GM12872 (cell line): ENCODE measurements around the gene EPN2.

Experiments used
- TF ChIP-seq, protein P1 (sequence below): IDR thresholded peaks from 3 replicates; pipeline ENCODE4 v1.5.1; 2011; ENCODE audit warnings: low read depth, mild to moderate bottlenecking, low read length, moderate library complexity; ENCODE audit not compliant: insufficient read depth

Gene EPN2

DNA sequence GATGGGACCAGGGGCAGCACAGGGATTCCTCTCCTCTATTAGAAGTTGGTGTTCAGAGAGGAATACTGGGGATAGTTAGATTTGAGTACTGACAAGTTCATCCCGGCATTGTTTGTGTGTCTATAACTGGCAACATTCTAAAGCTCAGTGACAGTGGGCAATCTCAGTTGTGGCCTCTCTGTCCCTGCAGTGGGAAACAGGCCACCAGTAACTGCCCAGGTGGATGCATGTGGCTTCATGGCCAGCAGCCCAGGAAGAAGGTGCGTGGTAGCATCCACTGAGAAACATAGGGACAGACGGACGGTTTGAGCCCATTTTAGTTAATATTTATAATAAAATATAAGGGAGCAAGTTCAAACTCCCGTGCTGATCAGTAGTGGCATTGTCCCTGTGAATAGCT, 73.8 kb downstream of the EPN2 start:
- TF ChIP-seq, protein P1, sequence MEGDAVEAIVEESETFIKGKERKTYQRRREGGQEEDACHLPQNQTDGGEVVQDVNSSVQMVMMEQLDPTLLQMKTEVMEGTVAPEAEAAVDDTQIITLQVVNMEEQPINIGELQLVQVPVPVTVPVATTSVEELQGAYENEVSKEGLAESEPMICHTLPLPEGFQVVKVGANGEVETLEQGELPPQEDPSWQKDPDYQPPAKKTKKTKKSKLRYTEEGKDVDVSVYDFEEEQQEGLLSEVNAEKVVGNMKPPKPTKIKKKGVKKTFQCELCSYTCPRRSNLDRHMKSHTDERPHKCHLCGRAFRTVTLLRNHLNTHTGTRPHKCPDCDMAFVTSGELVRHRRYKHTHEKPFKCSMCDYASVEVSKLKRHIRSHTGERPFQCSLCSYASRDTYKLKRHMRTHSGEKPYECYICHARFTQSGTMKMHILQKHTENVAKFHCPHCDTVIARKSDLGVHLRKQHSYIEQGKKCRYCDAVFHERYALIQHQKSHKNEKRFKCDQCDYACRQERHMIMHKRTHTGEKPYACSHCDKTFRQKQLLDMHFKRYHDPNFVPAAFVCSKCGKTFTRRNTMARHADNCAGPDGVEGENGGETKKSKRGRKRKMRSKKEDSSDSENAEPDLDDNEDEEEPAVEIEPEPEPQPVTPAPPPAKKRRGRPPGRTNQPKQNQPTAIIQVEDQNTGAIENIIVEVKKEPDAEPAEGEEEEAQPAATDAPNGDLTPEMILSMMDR: no peak

DNA sequence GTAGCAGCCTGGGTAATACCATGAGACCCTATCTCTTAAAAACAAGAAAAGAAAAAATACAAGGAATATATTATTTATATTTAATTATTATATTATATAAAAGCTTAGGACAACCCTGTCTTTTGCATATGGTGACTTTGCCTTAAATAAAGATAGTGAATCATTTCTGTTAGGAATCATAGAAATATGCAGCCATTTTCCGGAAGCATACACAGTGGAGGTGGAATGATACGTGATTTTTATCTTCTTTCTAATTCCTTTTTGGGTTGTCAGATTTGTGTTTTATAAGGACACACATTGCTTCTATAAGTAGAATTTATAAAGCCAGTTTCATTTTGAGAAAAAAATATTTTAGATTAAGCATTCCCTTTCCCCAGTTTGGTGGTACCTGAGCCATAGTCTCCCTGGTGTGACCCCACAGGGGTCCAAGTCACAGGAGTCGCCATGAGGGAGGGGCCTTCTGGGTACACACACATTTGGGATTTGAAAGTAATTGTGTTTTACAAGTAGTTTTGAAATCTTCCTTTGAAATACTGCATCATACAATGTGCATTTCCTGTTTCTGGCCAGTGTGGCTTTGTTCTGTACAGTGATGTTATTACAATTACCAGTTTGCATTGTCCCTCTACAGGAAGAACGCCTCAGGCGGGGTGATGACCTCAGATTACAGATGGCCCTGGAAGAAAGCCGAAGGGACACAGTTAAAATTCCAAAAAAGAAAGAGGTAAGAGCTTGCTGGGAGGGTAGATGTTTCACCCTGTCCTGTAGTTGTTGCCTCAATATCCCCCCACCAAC, 74.5 kb downstream of the EPN2 start:
- TF ChIP-seq, protein P1: no peak

DNA sequence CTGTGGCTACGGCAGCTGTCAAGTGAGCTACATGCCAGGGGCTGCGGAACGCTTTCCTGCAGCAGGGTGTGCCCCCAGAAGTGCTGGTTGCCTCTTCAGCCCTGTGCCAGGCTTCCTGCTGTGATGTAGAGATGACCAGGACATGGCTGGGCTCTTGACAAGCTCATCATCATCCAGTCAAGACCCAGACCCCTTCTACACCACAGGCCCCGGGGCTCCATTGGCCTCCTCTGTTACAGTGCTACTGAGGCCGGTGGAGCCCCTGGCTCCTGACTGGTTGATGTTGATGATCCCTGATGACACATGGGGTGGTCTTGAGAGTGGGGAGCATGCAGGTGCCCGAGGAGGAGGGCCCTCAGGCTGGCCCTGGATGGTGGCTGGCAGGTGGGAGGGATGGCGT, 75.2 kb downstream of the EPN2 start:
- TF ChIP-seq, protein P1: no peak

DNA sequence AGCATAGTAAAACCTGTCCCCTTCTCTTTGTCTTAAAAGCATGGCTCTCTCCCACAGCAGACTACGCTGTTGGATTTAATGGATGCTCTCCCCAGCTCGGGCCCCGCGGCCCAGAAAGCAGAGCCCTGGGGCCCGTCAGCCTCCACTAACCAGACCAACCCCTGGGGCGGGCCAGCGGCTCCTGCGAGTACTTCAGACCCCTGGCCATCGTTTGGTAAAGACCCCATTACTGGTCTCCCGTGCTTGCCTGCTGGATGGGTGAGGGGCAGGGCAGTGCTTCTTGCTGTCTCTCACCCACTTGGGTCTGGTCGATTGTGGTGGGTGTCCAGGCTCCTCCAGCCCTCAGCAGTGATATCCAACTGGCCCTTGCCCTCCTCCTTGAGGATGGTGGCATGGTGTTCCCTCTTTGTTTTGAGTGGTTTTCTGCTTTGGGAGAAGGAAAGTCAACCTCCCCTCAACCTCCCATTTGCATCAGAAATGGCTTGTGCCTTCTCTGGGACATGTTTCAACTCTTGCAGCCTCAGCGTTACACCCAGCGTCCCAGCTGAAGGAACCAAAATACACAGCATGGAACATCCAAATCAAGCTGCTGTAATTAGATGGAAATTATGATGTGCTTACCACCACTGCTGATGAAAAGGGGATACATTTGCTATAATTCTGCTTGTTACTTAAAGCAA, 76.0 kb downstream of the EPN2 start:
- TF ChIP-seq, protein P1: no peak

DNA sequence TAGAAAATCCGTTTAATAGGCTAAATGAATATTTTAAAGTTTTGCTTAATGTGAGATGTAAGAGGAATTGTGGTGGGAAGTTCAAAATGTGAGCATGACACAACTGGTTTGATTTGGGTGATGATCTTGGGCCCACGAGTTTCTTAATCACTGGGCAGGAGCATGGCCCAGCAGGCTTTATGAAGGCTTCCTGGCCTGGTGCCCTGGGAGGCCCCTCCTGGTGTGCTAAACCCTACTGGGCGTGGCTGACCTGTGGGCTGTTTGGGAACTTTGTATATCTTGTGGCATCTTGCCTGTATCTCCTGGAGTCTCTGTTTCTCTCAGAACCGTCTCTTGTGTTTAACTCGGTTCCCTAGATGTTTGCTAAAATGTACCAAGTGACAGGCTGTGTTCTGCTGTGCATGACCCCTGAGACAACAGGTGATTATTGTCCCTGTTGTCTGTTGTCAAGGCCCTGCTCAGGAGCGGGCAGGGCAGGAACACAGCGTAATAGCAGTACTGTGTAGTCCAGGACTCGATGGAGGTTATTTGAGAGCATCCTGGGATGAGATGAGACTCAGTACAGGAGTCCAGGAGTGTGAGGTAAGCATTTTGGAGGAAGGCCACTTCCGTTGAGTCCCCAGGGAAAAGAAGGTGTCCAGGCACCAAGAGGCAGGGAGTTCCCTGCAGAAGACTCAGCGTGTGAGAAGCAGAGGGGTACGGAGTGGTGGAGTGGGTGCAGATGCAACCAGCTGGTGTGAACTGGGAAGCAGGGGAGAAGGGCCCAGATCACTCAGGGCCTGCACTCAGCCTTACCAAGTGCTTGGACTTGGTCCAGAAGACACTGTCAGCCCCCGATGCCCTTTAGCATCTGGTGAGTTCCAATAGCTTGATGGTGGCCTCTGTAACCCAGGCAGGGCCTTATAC, 76.8 kb downstream of the EPN2 start:
- TF ChIP-seq, protein P1: no peak

DNA sequence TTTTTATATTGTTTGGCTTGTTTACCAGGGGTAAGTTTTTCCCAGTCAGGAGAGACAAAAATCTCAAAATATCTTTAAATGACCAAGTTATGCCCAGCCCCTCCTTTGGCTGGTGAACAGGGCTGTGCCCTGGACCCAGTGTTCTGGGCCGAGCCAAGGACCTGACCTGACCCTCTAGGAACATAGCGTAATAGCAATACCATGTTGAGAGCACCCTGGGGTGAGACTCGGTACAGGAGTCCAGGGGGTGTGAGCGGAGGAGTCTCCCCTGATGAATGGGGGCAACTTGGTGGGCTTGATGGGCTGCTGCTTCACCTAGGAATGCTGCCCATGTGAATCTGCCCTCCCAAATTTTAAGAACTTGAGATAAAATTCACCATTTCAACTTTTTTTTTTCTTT, 77.9 kb downstream of the EPN2 start:
- TF ChIP-seq, protein P1: no peak
